Measurements from ENCODE around the gene ADARB2.

Gene ADARB2

GRCh38 chr10:1185911-1186682, 551.2 kb downstream of the ADARB2 start:
- TF ChIP-seq ZNF18 (tag by site-specific recombination; IDR thresholded peaks at IDR 0.05) (no peak), ZNF155 (tag by site-specific recombination; IDR thresholded peaks at IDR 0.05) (no peak), PRDM6 (tag by site-specific recombination; IDR thresholded peaks at IDR 0.05) (no peak), ZNF26 (tag by site-specific recombination; IDR thresholded peaks at IDR 0.05) (no peak), ZNF239 (tag by site-specific recombination; IDR thresholded peaks at IDR 0.05) (no peak), GFI1B (tag by site-specific recombination; IDR thresholded peaks at IDR 0.05) (no peak)
- no peaks in the 10 kb centered on the region for H3K36me3 ChIP-seq (ENCODE audit: control insufficient read depth in 2 of 2, insufficient read depth in 1 of 2, low read length in 2 of 2)
- no peaks in the 10 kb centered on the region for H3K4me1 ChIP-seq (ENCODE audit: control insufficient read depth, insufficient read depth, low read length)
- no peak overlapping the region for H3K4me3 ChIP-seq (ENCODE audit: low read depth, low read length)
- CTCF ChIA-PET: no interaction called here
- POLR2A ChIA-PET: no interaction called here
- H3K27ac ChIP-seq (ENCODE audit: extremely low read depth, low read depth, low read length): no peak overlapping the region
- no peaks in the 10 kb centered on the region for H3K9me3 ChIP-seq (ENCODE audit: control insufficient read depth, insufficient read depth, low read depth, low read length)

GRCh38 chr10:1184541-1185430, 552.5 kb downstream of the ADARB2 start:
- ChIA-PET POLR2A (no interaction called here), CTCF (no interaction called here)
- no peaks in the 10 kb centered on the region for H3K36me3 ChIP-seq (ENCODE audit: control insufficient read depth in 2 of 2, insufficient read depth in 1 of 2, low read length in 2 of 2)
- TF ChIP-seq OVOL3 (tag by site-specific recombination; IDR thresholded peaks at IDR 0.05) (no peak), ZNF670 (tag by site-specific recombination; IDR thresholded peaks at IDR 0.05; ENCODE audit: low read depth) (no peak), HOXA7 (CRISPR knock-in tag; IDR thresholded peaks at IDR 0.05; ENCODE audit: borderline replicate concordance) (no peak), ZNF214 (tag by site-specific recombination; IDR thresholded peaks at IDR 0.05; ENCODE audit: borderline replicate concordance) (no peak), ZNF658 (tag by site-specific recombination; IDR thresholded peaks at IDR 0.05) (no peak), ZFP41 (tag by site-specific recombination; IDR thresholded peaks at IDR 0.05; ENCODE audit: borderline replicate concordance) (no peak), KLF8 (tag by site-specific recombination; IDR thresholded peaks at IDR 0.05) (no peak), ZNF354C (tag by site-specific recombination; IDR thresholded peaks at IDR 0.05; ENCODE audit: borderline replicate concordance, low read depth) (no peak), ZNF529 (tag by site-specific recombination; IDR thresholded peaks at IDR 0.05; ENCODE audit: insufficient replicate concordance) (no peak), WT1 (tag by site-specific recombination; IDR thresholded peaks at IDR 0.05) (no peak), GLI4 (tag by site-specific recombination; IDR thresholded peaks at IDR 0.05) (no peak), ZNF777 (tag by site-specific recombination; IDR thresholded peaks at IDR 0.05; ENCODE audit: borderline replicate concordance) (no peak), ZNF544 (tag by site-specific recombination; IDR thresholded peaks at IDR 0.05) (no peak), BCL11A (tag by site-specific recombination; IDR thresholded peaks at IDR 0.05; ENCODE audit: low read depth) (no peak), GLIS2 (tag by site-specific recombination; IDR thresholded peaks at IDR 0.05) (no peak), ZNF596 (tag by site-specific recombination; IDR thresholded peaks at IDR 0.05) (no peak), ZNF391 (tag by site-specific recombination; IDR thresholded peaks at IDR 0.05; ENCODE audit: borderline replicate concordance, low read depth) (no peak), TCF7L2 (IDR thresholded peaks at IDR 0.05; ENCODE audit: borderline replicate concordance, low read depth, low read length) (no peak), ZFHX2 (tag by site-specific recombination; conservative IDR thresholded peaks at IDR 0.05) (no peak)
- H3K27ac ChIP-seq (ENCODE audit: extremely low read depth, low read depth, low read length): no peak overlapping the region
- no peaks in the 10 kb centered on the region for H3K4me1 ChIP-seq (ENCODE audit: control insufficient read depth, insufficient read depth, low read length)
- no peak overlapping the region for H3K4me3 ChIP-seq (ENCODE audit: low read depth, low read length)
- H3K9me3 ChIP-seq (ENCODE audit: control insufficient read depth, insufficient read depth, low read depth, low read length): no peaks in the 10 kb centered on the region
